RCC 7860 (cell line): ENCODE data around the gene KLC1.

Experiments used
- DNase-seq: peaks from one replicate; pipeline ENCODE4 v3.0.0-alpha.2; 2015; ENCODE audit warnings: low spot score
- FAIRE-seq: peaks from 2 replicates; lab custom pipeline; 2012; peaks lifted over from hg19 to GRCh38; lab: Jason Lieb, UNC

The KLC1 gene

GRCh38 chr14:103656031-103656755 is 27.2 kb downstream of the KLC1 start:
- DNase-seq (no peak), FAIRE-seq (no peak)

- FAIRE-seq = no peak
- no peak for DNase-seq
Measured at GRCh38 chr14:103656756-103657133, 27.7 kb downstream of the KLC1 start.

GRCh38 chr14:103657471-103657870 is 28.5 kb downstream of the KLC1 start:
- DNase-seq = no peak
- FAIRE-seq = no peak

- no peak for FAIRE-seq
- no peak for DNase-seq
Measured at GRCh38 chr14:103659631-103660030, 30.6 kb downstream of the KLC1 start.

- FAIRE-seq (no peak), DNase-seq (no peak)
Measured at GRCh38 chr14:103662029-103662428, 33.0 kb downstream of the KLC1 start.

GRCh38 chr14:103662591-103662990 is 33.6 kb downstream of the KLC1 start:
- FAIRE-seq (no peak), DNase-seq (no peak)

- no peak for DNase-seq
- no peak for FAIRE-seq
Measured at GRCh38 chr14:103663506-103663905, 34.5 kb downstream of the KLC1 start.

GRCh38 chr14:103667671-103668070 is 38.7 kb downstream of the KLC1 start:
- FAIRE-seq (no peak), DNase-seq (no peak)

GRCh38 chr14:103668117-103668516 is 39.1 kb downstream of the KLC1 start:
- FAIRE-seq = no peak

GRCh38 chr14:103669370-103669769 is 40.4 kb downstream of the KLC1 start:
- DNase-seq (no peak), FAIRE-seq (no peak)

More at GRCh38 chr14:103668117-103668516, 39.1 kb downstream of the KLC1 start:
- DNase-seq = no peak

- no peak for FAIRE-seq
- no peak for DNase-seq
Measured at GRCh38 chr14:103671911-103672310, 42.9 kb downstream of the KLC1 start.

- no peak for FAIRE-seq
Measured at GRCh38 chr14:103675957-103676356, 46.9 kb downstream of the KLC1 start.

GRCh38 chr14:103676881-103677675 is 48.1 kb downstream of the KLC1 start:
- no peak for FAIRE-seq
- DNase-seq = no peak

More at GRCh38 chr14:103675957-103676356, 46.9 kb downstream of the KLC1 start:
- no peak for DNase-seq

- no peak for DNase-seq
- no peak for FAIRE-seq
Measured at GRCh38 chr14:103679351-103679750, 50.3 kb downstream of the KLC1 start.

GRCh38 chr14:103680491-103681231 is 51.6 kb downstream of the KLC1 start:
- FAIRE-seq = no peak
- no peak for DNase-seq

- no peak for FAIRE-seq
- no peak for DNase-seq
Measured at GRCh38 chr14:103683139-103683538, 54.1 kb downstream of the KLC1 start.

GRCh38 chr14:103684471-103684870 is 55.5 kb downstream of the KLC1 start:
- FAIRE-seq (no peak), DNase-seq (no peak)

GRCh38 chr14:103684871-103685270 is 55.9 kb downstream of the KLC1 start:
- FAIRE-seq (no peak), DNase-seq (no peak)

- FAIRE-seq = no peak
- peak; percentile 11 for DNase-seq
Measured at GRCh38 chr14:103685276-103686211, 56.5 kb downstream of the KLC1 start.

- no peak for FAIRE-seq
Measured at GRCh38 chr14:103686831-103687485, 57.9 kb downstream of the KLC1 start.

More at GRCh38 chr14:103686831-103687485, 57.9 kb downstream of the KLC1 start:
- DNase-seq = no peak
